GM19025 (cell line): ENCODE measurements around the gene SMAD6.
A peak's percentile ranks its signal among the peaks of the same experiment; 100 is the strongest.

Experiments
- ATAC-seq: cut with Tn5 transposase; IDR thresholded peaks from one replicate; pipeline ENCODE4 v1.9.1; 2021; ENCODE audit warnings: mild to moderate bottlenecking, low read depth, moderate library complexity; ENCODE audit not compliant: unreplicated experiment

The SMAD6 gene

GRCh38 chr15:66701422-66702034, 508 bp upstream of the SMAD6 start:
- no peak for ATAC-seq

- no peak for ATAC-seq
Measured at GRCh38 chr15:66702787-66703539, 927 bp downstream of the SMAD6 start.

DNA sequence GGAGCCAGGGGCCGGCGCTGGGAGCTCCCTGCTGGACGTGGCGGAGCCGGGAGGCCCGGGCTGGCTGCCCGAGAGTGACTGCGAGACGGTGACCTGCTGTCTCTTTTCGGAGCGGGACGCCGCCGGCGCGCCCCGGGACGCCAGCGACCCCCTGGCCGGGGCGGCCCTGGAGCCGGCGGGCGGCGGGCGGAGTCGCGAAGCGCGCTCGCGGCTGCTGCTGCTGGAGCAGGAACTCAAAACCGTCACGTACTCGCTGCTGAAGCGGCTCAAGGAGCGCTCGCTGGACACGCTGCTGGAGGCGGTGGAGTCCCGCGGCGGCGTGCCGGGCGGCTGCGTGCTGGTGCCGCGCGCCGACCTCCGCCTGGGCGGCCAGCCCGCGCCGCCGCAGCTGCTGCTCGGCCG, 1.5 kb downstream of the SMAD6 start:
- no peak for ATAC-seq

DNA sequence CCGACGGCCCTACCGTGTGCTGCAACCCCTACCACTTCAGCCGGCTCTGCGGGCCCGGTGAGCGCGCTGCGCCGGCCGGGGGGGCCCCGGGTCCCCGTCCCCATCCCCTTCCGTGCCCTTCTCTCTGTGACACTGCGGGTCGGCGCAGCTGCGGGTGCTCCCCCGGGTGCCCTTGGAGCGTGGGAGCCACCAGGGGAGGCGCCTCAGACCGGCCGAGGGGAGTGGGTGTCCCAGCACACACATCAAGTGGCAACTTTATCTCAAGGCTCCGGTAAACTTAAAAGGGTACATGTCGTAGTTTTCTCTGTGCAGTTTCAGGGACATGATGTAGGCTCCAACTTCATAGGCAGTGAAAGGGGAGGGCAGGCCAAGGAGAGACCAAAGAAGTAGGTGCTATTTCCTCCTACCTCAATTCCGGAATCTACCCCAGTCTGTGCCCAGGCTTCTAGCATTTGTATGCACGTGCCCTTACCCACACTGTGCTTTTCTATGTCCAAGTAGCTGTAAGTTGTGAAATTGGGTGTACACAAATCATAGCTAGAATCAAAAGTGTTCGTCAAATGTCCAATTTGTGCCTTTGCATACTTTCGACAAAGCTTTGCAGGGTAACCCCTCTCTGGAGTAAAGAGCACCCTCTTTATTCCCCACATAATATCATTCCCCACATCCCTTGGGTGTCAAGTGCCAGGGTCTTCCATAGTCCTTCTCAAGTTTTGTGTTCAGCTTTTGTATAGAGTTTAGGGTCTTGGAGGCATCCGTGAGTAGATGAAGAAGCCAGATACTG, 2.2 kb downstream of the SMAD6 start:
- no peak for ATAC-seq

DNA sequence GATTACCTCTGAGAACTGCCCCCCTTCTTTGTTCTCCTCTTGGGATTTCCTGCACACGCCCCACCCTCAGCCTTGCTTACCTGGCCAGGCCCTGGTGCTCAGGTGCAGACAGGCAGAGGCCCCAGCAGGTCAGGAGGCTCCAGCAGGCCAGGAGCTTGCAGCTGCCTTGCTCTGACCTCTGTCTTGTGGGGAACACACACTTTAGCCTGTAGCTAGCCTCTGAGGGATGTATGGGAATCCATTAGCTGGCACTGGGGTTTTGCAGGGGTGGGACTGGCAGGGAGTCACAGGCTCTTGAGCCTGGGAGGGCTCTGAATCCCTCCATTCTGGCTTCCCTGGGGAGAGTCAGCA, 2.7 kb downstream of the SMAD6 start:
- ATAC-seq = no peak

DNA sequence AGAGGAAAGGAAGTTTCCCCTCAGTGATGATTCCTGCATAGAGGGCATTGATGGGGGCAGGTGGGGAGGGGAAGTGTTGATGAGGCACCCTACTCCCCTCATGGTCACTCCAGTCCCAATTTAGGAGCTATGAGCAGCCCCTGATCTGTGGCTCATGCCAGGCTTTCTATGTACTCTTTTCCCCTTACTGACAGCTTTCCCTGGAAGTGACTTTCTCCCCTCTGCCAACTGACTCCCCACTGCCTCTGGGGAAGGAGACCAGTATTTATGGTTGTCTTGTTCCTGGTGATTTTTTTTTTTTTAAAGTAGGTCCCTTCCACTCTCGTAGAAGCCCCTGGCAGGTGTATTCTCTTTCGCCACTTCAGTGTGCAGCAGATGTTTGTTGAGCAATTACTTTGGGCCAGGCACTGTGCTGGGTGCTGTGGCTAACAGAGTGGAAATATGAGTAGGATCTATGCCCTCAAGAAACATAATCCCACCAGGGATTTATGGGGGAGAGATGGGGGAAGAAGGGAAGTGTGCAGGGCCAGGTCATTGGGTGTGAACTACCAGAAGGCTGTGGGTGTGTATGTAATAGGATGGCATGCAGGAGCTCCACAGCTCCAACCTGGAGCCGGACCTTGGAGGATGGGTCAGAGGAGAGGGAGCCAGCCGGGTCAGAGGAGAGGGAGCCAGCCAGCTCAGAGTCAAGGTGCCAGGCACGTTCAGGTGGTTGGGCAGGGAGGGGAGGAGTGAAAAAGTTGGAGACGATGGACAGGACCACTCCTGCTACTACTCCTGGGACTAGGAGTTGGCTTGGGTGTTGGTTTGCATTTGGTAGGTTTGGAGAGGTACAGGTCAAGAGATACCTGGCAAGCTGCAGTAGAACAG, 3.5 kb downstream of the SMAD6 start:
- no peak for ATAC-seq

DNA sequence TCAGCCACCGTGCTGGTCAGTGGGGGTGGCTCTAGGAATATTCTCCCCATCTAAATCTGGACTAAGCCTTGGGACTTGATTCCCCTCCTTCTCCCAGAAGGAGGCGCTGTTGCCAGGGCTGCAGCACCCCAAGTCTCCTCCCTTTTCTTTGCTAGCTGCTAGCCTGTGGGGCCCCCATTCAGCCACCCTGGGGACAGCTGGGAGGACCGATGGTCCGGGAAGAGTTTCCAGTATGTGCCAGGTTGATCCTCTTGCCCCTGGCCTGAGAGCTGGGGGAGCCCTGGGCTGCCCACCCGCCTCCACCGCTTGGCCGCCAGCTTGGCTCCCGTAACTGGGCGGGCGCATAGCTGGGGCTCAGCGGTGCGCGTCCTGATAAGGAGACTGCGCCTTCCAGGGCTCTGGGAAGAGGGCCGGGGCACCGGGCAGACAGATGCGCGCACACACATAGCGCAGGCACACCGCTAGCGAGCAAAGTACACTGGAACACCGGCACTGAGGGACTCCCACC, 4.2 kb downstream of the SMAD6 start:
- no peak for ATAC-seq

DNA sequence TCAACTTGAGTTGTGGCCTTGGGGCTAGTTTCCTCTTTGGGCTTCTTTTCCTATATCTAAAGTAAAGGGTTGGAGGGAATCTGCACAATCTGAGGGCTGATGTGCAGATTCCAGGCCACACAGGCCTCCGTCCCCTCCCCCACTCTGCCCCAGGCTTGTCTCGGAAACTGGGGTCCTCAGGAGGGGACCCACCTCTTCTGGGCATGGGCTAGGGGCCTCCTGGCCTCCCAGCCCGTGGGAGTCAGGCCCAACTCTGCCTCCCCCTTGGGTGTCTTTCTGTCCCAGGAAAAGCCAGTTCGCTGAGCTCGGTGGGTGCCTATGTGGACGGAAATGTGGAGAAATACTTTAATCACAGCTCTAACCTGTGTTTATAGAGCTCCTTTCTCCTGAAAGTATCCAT, 4.8 kb downstream of the SMAD6 start:
- ATAC-seq = no peak

DNA sequence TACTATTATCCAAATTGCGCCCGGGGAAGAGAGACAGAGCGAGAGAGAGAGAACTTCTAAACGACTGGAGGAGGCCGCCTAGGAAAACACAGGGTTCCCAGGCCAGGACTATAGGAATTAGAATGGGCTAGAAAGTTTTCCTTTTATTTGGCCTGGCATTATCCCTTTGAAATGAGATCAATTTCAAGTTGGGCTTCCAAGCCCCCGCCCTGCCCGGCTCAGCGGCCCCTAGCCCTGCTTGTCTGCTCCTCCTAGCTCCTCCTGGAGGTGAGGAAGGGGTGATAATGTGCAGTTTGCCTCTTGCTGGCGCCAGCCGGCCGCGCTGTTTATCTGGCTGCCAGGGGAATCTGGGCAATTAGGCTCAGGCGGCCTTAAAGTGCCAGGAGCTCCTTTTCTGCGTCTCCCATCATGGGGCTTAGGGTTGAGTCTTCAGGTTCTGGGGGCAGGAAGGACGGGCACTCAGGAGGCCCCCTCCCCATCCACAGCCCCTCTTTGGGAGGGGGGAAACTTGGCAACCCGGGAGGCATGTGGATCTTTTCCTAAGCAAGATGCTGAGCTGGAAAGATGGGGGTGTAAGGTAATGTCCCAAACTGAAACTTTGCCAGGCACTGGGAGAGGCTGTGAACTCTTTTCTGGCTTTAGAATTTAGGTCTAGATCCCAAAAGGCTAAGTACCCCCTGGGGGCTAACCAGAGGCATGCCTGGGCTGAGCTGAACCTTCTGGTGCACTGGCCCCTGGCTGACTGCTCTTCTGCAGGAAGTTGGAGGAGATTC, 5.5 kb downstream of the SMAD6 start:
- ATAC-seq = no peak

GRCh38 chr15:66708389-66708788, 6.4 kb downstream of the SMAD6 start:
- ATAC-seq = no peak

- ATAC-seq = no peak
Measured at GRCh38 chr15:66709884-66710283, 7.8 kb downstream of the SMAD6 start.

- no peak for ATAC-seq
Measured at GRCh38 chr15:66711260-66711659, 9.2 kb downstream of the SMAD6 start.

GRCh38 chr15:66711862-66712261, 9.8 kb downstream of the SMAD6 start:
- ATAC-seq = no peak

DNA sequence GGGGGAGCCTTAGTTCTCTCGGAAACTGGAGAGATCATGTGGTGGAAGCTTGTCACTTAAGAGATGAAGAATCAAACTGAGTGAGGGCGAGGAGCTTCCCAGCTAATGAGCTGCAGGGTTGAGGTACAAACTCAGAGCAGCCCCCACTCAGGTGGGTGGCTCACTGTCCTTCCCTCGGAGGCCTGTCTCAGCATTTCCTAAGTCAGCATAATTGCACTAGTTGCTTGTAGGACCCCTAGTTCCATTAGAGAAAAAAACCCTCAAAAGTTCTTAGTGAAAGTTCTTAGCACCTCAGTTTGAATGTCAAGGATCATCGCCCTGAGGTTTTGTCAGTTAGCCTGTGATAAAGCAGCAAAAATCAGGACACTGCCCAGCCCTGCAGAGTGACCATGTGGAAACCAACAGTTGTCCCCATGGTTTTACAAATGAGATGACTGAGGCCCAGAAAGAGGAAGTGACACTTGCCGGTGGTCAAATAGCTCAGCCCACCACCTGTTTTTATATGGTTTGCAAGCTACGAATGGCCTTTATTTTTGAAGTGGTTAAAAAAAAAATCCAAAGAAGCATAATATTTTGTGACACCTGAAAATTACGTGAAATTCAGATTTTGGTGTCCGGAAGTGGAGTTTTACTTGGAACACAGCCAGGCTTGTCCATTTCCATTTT, 11.9 kb downstream of the SMAD6 start:
- ATAC-seq = peak; percentile 51

GRCh38 chr15:66714543-66714981, 12.5 kb downstream of the SMAD6 start:
- no peak for ATAC-seq

- no peak for ATAC-seq
Measured at GRCh38 chr15:66715181-66715624, 13.2 kb downstream of the SMAD6 start.

- no peak for ATAC-seq
Measured at GRCh38 chr15:66715720-66716655, 14.0 kb downstream of the SMAD6 start.

DNA sequence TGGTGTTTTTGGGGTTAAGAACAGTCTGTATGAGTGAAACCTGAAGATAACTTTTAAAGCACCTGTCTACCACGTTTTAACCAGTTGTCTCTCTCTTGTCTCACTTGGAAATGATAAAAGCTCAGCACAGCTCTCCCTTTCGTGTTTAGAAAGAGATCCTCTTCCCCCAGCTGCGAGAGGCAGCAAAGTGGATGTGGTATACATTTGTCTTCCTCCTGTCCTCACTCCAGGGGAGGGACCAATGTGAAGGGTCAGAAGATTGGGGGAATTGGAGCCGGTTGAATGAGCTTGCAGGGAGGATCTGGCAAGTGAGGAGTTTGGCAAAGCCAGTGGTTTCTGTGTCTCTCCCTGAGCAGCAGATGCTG, 14.6 kb downstream of the SMAD6 start:
- ATAC-seq = no peak
